IMR-90 (cell line): ENCODE data around the gene MRPS10. TPM values are rescaled to one million over a fixed set of nuclear protein-coding genes. Genes with fewer than 3 reads are reported as not detected.
A peak's percentile ranks its signal among the peaks of the same experiment; 100 is the strongest.

Source experiments
- ATAC-seq: fragments of 200-7000 bp; cut with Tn5 transposase; 2 replicates; pipeline ENCODE4 v1.9.1; 2020; ENCODE audit warnings: low read depth, mild to moderate bottlenecking, moderate library complexity
- BruUV-seq: library from RNA; stranded (reverse); fragments of 400-500 nt; replicated peaks from 2 replicates; lab custom pipeline; 2021; lab: Mats Ljungman, UMichigan
- CTCF ChIA-PET: fragments of 300-600 bp; formaldehyde crosslinking; extraction: SDS; loops from one replicate; lab custom pipeline; 2021; ENCODE audit warnings: antibody characterized with exemption; lab: Yijun Ruan, JAX
- POLR2A ChIA-PET: fragments of 300-600 bp; sonication (Branson Sonifier 250); formaldehyde crosslinking; loops from one replicate; lab custom pipeline; 2022; ENCODE audit warnings: antibody characterized with exemption; ENCODE audit not compliant: unreplicated experiment; lab: Charles Lee
- DNase-seq: peaks from one replicate; pipeline ENCODE4 v3.0.0; 2013
- H2AFZ ChIP-seq: replicated peaks from 2 replicates; pipeline ENCODE3; 2013; ENCODE audit warnings: low read length, mild to moderate bottlenecking; ENCODE audit not compliant: poor library complexity
- H2AK5ac ChIP-seq: 2 replicates; pipeline ENCODE4 v1.6.1; 2013; ENCODE audit warnings: low read depth, low read length, inconsistent platforms
- H2AK9ac ChIP-seq: replicated peaks from 2 replicates; pipeline ENCODE3; 2013; ENCODE audit warnings: mild to moderate bottlenecking, low read depth, low read length, moderate library complexity; ENCODE audit not compliant: poor library complexity
- H2BK120ac ChIP-seq: 2 replicates; pipeline ENCODE4 v1.6.1; 2013; ENCODE audit warnings: low read depth, low read length, inconsistent platforms
- H2BK15ac ChIP-seq: 3 replicates; pipeline ENCODE4 v1.6.1; 2013; ENCODE audit warnings: low read depth, low read length, inconsistent platforms
- H2BK20ac ChIP-seq: 2 replicates; pipeline ENCODE4 v1.6.1; 2013; ENCODE audit warnings: low read depth, mild to moderate bottlenecking, inconsistent platforms, low read length, moderate library complexity
- H2BK5ac ChIP-seq: 2 replicates; pipeline ENCODE4 v1.6.1; 2013; ENCODE audit warnings: mild to moderate bottlenecking, low read depth, low read length, inconsistent platforms; ENCODE audit not compliant: poor library complexity, severe bottlenecking
- H3K14ac ChIP-seq: replicated peaks from 2 replicates; pipeline ENCODE4 v1.6.1; 2013; ENCODE audit warnings: low read depth, low read length, inconsistent platforms
- H3K18ac ChIP-seq: 2 replicates; pipeline ENCODE4 v1.6.1; 2013; ENCODE audit warnings: low read depth, low read length, control low read depth
- H3K23ac ChIP-seq: 2 replicates; pipeline ENCODE4 v1.6.1; 2013; ENCODE audit warnings: low read depth, low read length, inconsistent platforms
- H3K27ac ChIP-seq: 2 replicates; pipeline ENCODE4 v1.5.1; 2013; ENCODE audit warnings: mild to moderate bottlenecking, control low read depth, low read length; ENCODE audit not compliant: insufficient read depth
- H3K27me3 ChIP-seq: 2 replicates; pipeline ENCODE4 v1.6.1; 2013; ENCODE audit warnings: low read length; ENCODE audit not compliant: control insufficient read depth, insufficient read depth
- H3K36me3 ChIP-seq: 2 replicates; pipeline ENCODE4 v1.6.1; 2013; ENCODE audit warnings: low read length, mixed read lengths; ENCODE audit not compliant: control insufficient read depth, insufficient read depth
- H3K4ac ChIP-seq: 2 replicates; pipeline ENCODE4 v1.6.1; 2013; ENCODE audit warnings: low read depth, low read length, inconsistent platforms
- H3K4me1 ChIP-seq: 2 replicates; pipeline ENCODE4 v1.6.1; 2013; ENCODE audit warnings: low read length, mixed read lengths; ENCODE audit not compliant: control insufficient read depth, insufficient read depth
- H3K4me2 ChIP-seq: 2 replicates; pipeline ENCODE4 v1.6.1; 2013; ENCODE audit warnings: low read depth, mild to moderate bottlenecking, control low read depth, low read length, moderate library complexity
- H3K4me3 ChIP-seq: 2 replicates; pipeline ENCODE4 v1.5.1; 2013; ENCODE audit warnings: low read depth, mild to moderate bottlenecking, control low read depth, low read length, moderate library complexity; ENCODE audit not compliant: insufficient read depth
- H3K56ac ChIP-seq: 2 replicates; pipeline ENCODE4 v1.6.1; 2013; ENCODE audit warnings: low read length, inconsistent platforms; ENCODE audit not compliant: insufficient read depth; ENCODE audit errors: extremely low read depth
- H3K79me1 ChIP-seq, 2 experiments: 2 replicates each; pipeline ENCODE4 v1.6.1; 2013; ENCODE audit warnings: low read length in 2 of 2, inconsistent platforms in 1 of 2, low read depth in 1 of 2
- H3K9ac ChIP-seq: 2 replicates; pipeline ENCODE4 v1.6.1; 2013; ENCODE audit warnings: low read depth, low read length, control low read depth
- H3K9me1 ChIP-seq: 2 replicates; pipeline ENCODE4 v1.6.1; 2013; ENCODE audit warnings: low read length, inconsistent platforms; ENCODE audit not compliant: insufficient read depth
- H3K9me3 ChIP-seq: 2 replicates; pipeline ENCODE4 v1.6.1; 2013; ENCODE audit warnings: low read length; ENCODE audit not compliant: control insufficient read depth, insufficient read depth
- H4K20me1 ChIP-seq: 2 replicates; pipeline ENCODE4 v1.6.1; 2013; ENCODE audit warnings: low read length, inconsistent platforms; ENCODE audit not compliant: insufficient read depth
- H4K5ac ChIP-seq: 2 replicates; pipeline ENCODE4 v1.6.1; 2013; ENCODE audit warnings: mild to moderate bottlenecking, low read depth, low read length, control low read depth
- H4K8ac ChIP-seq, 2 experiments: 2 replicates each; pipeline ENCODE4 v1.6.1; 2013; ENCODE audit warnings: low read depth in 2 of 2, low read length in 2 of 2, control low read depth in 1 of 2, inconsistent platforms in 1 of 2
- H4K91ac ChIP-seq: 2 replicates; pipeline ENCODE4 v1.6.1; 2013; ENCODE audit warnings: low read depth, low read length, inconsistent platforms; ENCODE audit not compliant: insufficient read depth
- BHLHE40 ChIP-seq: fragments of 150-350 bp; IDR thresholded peaks from 2 replicates; pipeline ENCODE4 v1.6.1; 2016; ENCODE audit warnings: mild to moderate bottlenecking, low read depth, low read length
- CEBPB ChIP-seq: IDR thresholded peaks from 2 replicates; pipeline ENCODE4 v1.6.1; 2012; ENCODE audit warnings: low read depth, low read length, improper control_type of control experiment
- CHD1 ChIP-seq: IDR thresholded peaks from 2 replicates; pipeline ENCODE4 v1.6.1; 2012; ENCODE audit warnings: low read depth, low read length, improper control_type of control experiment
- MAFK ChIP-seq: IDR thresholded peaks from 2 replicates; pipeline ENCODE4 v1.6.1; 2012; ENCODE audit warnings: low read depth, low read length, improper control_type of control experiment
- MAZ ChIP-seq: IDR thresholded peaks from 2 replicates; pipeline ENCODE4 v1.6.1; 2012; ENCODE audit warnings: low read depth, mild to moderate bottlenecking, low read length, improper control_type of control experiment, moderate library complexity, borderline replicate concordance
- MXI1 ChIP-seq: IDR thresholded peaks from 2 replicates; pipeline ENCODE4 v1.6.1; 2012; ENCODE audit warnings: low read depth, mild to moderate bottlenecking, low read length, moderate library complexity, borderline replicate concordance
- NFE2L2 ChIP-seq: fragments of 150-350 bp; IDR thresholded peaks from 2 replicates; pipeline ENCODE4 v1.6.1; 2016; ENCODE audit warnings: low read depth, mild to moderate bottlenecking, low read length
- POLR2A ChIP-seq: IDR thresholded peaks from 2 replicates; pipeline ENCODE4 v1.6.1; 2012; ENCODE audit warnings: mild to moderate bottlenecking, low read depth, low read length
- RAD21 ChIP-seq: IDR thresholded peaks from 2 replicates; pipeline ENCODE4 v1.6.1; 2012; ENCODE audit warnings: low read length, improper control_type of control experiment
- RCOR1 ChIP-seq: IDR thresholded peaks from 2 replicates; pipeline ENCODE4 v1.6.1; 2012; ENCODE audit warnings: mild to moderate bottlenecking, low read length, improper control_type of control experiment; ENCODE audit not compliant: insufficient replicate concordance
- SMC3 ChIP-seq: fragments of 150-350 bp; IDR thresholded peaks from 2 replicates; pipeline ENCODE4 v1.6.1; 2016; ENCODE audit warnings: low read depth, mild to moderate bottlenecking, antibody characterized with exemption, low read length, moderate library complexity
- WGBS, 2 experiments: methylation state at CpG; one replicate each; pipeline versions ENCODE4 v1.1.5 to v1.1.7; 2013; ENCODE audit warnings: missing lambda C conversion rate in 2 of 2; ENCODE audit not compliant: insufficient read length in 1 of 2; ENCODE audit errors: extremely low coverage in 2 of 2; 5-methylcytosine and 5-hydroxymethylcytosine counted together
- dilution Hi-C: fragments of 300-500 bp; cut with HindIII; formaldehyde crosslinking; loops from one replicate; pipeline ENCODE4 v1.14.3; 2018; ENCODE audit warnings: low sequenced_read_pairs; ENCODE audit not compliant: unreplicated experiment
- in situ Hi-C: fragments of 300-500 bp; cut with MboI; formaldehyde crosslinking; loops from 3 replicates; pipeline ENCODE4 v1.14.3; 2019; ENCODE audit warnings: low sequenced_read_pairs, inconsistent platforms, mixed read lengths
- intact Hi-C: fragments of 100-400 bp; cut with micrococcal nuclease; formaldehyde crosslinking; loops from 2 replicates; pipeline ENCODE4 v1.10.0; 2022
- polyA plus RNA-seq, 3 experiments: library from polyadenylated mRNA; depleted of rRNA; stranded (reverse); fragments of >200 nt; gene quantifications; 2 replicates each; pipeline ENCODE4 v1.2.3, GENCODE V29; 2012; ENCODE audit warnings: low replicate concordance in 1 of 3
- total RNA-seq: library from RNA; depleted of rRNA; stranded (reverse); fragments of >200 nt; gene quantifications from 2 replicates; pipeline ENCODE4 v1.2.3, GENCODE V29; 2012
- TF ChIP-seq, protein P1 (sequence below): fragments of 150-350 bp; IDR thresholded peaks from 2 replicates; pipeline ENCODE4 v1.6.1; 2016; ENCODE audit warnings: low read depth, mild to moderate bottlenecking, low read length, moderate library complexity, borderline replicate concordance
- TF ChIP-seq, protein P2 (sequence below): fragments of 150-350 bp; IDR thresholded peaks from 2 replicates; pipeline ENCODE4 v1.6.1; 2017; ENCODE audit warnings: mild to moderate bottlenecking, antibody characterized with exemption, low read length, low read depth

Gene MRPS10
- total and polyA plus RNA-seq, 2 of the 4 experiments (the other 2 are of a cell fraction), result 28.5 to 47.0 TPM

DNA sequence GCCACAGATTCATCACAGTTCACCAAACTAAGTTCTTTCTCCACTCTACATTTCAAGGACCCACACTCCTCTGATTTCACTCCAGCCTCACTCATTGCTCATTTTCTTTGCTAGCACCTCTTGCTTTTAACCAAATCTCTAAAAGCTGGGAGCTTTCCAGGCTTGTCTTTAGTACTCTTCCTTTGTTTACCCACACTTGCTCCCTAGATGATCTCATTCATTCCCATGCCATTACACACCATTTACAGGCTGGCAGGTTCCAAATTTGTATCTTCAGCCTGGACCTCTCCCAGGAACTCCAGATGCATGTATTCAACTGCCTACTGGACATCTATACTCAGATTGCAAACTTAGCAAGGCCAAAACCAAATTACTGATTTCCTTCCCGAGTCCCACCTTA, 17.6 kb downstream of the MRPS10 start (continued):
- TF ChIP-seq, protein P1, sequence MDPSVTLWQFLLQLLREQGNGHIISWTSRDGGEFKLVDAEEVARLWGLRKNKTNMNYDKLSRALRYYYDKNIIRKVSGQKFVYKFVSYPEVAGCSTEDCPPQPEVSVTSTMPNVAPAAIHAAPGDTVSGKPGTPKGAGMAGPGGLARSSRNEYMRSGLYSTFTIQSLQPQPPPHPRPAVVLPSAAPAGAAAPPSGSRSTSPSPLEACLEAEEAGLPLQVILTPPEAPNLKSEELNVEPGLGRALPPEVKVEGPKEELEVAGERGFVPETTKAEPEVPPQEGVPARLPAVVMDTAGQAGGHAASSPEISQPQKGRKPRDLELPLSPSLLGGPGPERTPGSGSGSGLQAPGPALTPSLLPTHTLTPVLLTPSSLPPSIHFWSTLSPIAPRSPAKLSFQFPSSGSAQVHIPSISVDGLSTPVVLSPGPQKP, result no peak

- peak overlapping the region; percentile 17 for H3K4me2 ChIP-seq
- no peaks in the 10 kb centered on the region; the same call in 1 of the 2 replicates for H4K20me1 ChIP-seq
- TF ChIP-seq SMC3 (no peak), RAD21 (no peak), POLR2A (no peak), BHLHE40 (no peak), MXI1 (no peak), MAZ (no peak), NFE2L2 (no peak), MAFK (no peak), RCOR1 (no peak), CEBPB (no peak), CHD1 (no peak)
- TF ChIP-seq, protein P2, sequence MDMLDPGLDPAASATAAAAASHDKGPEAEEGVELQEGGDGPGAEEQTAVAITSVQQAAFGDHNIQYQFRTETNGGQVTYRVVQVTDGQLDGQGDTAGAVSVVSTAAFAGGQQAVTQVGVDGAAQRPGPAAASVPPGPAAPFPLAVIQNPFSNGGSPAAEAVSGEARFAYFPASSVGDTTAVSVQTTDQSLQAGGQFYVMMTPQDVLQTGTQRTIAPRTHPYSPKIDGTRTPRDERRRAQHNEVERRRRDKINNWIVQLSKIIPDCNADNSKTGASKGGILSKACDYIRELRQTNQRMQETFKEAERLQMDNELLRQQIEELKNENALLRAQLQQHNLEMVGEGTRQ, result no peak
These were observed 18.3 kb downstream of the MRPS10 start for GRCh38 chr6:42199106-42199981.

More at GRCh38 chr6:42199106-42199981, 18.3 kb downstream of the MRPS10 start:
- no peak overlapping the region for H2AK9ac ChIP-seq
- no peak overlapping the region for H3K4me3 ChIP-seq
- peaks cover 25% of the 10 kb centered on the region for H3K9me1 ChIP-seq
- H2BK5ac ChIP-seq, result peak overlapping the region; percentile 70
- peak overlapping the region; percentile 7 to 32; a peak in 2 of 4 replicates for H4K8ac ChIP-seq
- in situ Hi-C loops, result no loop called here
- CTCF ChIA-PET, result interaction anchor here (0.6 to 1.2 kb wide), 3 partner anchors 15 to 22 kb away, joined by 3 to 6 read pairs (median 3); no protein-coding TSS in a partner anchor
- H3K27ac ChIP-seq, result peak overlapping the region; percentile 90
- no peaks in the 10 kb centered on the region for H3K9me3 ChIP-seq
- H3K56ac ChIP-seq, result 0 out of 2 replicates have a peak overlapping the region, but pooled peaks have one; percentile 31
- peak overlapping the region; percentile 78 for H3K4ac ChIP-seq
- 0% methylated on average over 1 of the region's 5 CpGs; no CpG with 5 or more reads in 1 of the 2 experiments for WGBS, 2 experiments
- dilution Hi-C loops, result no loop called here
- H3K4me1 ChIP-seq, result peaks cover 27% of the 10 kb centered on the region
- no peaks in the 10 kb centered on the region for H3K27me3 ChIP-seq
- peak overlapping the region; percentile 42 for H2BK20ac ChIP-seq
- ATAC-seq, result peak; percentile 2; the same call in 1 of the 2 replicates
- peak overlapping the region; percentile 41 for H3K14ac ChIP-seq
- H3K9ac ChIP-seq, result no peak overlapping the region; the same call in 1 of the 2 replicates
- intact Hi-C loops, result no loop called here
- no peaks in the 10 kb centered on the region for H3K36me3 ChIP-seq
- peak overlapping the region; percentile 91 for H3K18ac ChIP-seq
- POLR2A ChIA-PET, result interaction anchor here (0.5 to 0.6 kb wide), 2 partner anchors 14 to 32 kb away, joined by 3 read pairs; no protein-coding TSS in a partner anchor
- no TSS peak for BruUV-seq
- peak overlapping the region; percentile 83 for H4K5ac ChIP-seq
- H3K23ac ChIP-seq, result peak overlapping the region; percentile 25; the same call in 1 of the 2 replicates
- H2AK5ac ChIP-seq, result peak overlapping the region; percentile 66
- H2BK15ac ChIP-seq, result peak overlapping the region; percentile 86; the same call in 2 of the 3 replicates
- DNase-seq, result peak; percentile 68
- peaks cover 0 to 21% of the 10 kb centered on the region in 2 experiments; a peak in 2 of 4 replicates for H3K79me1 ChIP-seq
- peak overlapping the region; percentile 83 for H2BK120ac ChIP-seq
- H2AFZ ChIP-seq, result no peak overlapping the region
- H4K91ac ChIP-seq, result peak overlapping the region; percentile 67
